A375 (cell line): ENCODE data around the gene SLC43A1. TPM values are rescaled to one million over a fixed set of nuclear protein-coding genes. Genes with fewer than 3 reads are reported as not detected.

Source experiments
- small RNA-seq: library from RNA; depleted of rRNA; stranded (forward); fragments of <200 nt; gene quantifications from one replicate; pipeline ENCODE3, GENCODE V24; 2014
- total RNA-seq: library from RNA; depleted of rRNA; stranded (reverse); fragments of >200 nt; shearing (Covaris generic); gene quantifications from 2 replicates; pipeline ENCODE4 v1.2.3, GENCODE V29; 2014; rRNA removed

SLC43A1 gene
- 15.6 and 17.5 TPM in 2 replicates for total RNA-seq

DNA sequence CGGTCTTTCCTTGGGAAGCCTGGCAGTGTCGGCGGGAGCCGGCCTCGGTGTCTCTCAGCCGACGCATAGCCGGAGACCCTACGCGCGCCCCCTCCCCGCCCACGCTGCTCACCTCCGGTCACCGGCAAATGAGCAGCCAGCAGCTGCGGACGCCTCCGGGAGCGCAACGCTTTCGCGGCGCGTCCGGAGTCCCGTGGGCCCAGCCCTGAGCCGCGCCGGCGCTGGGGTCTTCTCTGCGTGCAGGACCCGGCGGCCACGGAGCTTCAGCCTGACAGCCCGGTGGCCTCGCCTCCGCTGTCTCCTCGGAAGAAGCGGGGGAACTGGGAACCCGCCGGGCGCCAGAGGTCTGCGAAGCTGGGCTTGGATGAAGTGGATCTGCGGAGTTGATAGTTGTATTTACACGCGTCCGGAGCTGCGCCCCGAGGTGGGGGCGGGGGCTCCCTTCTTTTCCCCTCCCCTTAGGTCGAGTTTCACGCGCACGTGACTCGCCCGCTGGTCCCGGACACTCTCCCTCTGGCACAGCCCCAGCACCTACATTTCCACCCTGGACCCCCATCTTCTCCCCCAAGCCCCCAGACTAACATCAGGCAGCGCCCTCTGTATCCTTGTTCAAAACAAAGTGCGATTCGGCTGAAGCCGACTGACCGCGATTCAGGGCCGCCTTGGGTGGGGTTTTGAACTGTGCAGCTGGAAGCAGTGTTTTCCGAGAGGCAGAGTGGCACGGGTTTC, at the start of gene SLC43A1:
Gene SLC43A1, minus strand, starts transcription at position 371 of the 729 bp plus-strand sequence. CDS start 1,591 bp downstream, outside the sequence.

DNA sequence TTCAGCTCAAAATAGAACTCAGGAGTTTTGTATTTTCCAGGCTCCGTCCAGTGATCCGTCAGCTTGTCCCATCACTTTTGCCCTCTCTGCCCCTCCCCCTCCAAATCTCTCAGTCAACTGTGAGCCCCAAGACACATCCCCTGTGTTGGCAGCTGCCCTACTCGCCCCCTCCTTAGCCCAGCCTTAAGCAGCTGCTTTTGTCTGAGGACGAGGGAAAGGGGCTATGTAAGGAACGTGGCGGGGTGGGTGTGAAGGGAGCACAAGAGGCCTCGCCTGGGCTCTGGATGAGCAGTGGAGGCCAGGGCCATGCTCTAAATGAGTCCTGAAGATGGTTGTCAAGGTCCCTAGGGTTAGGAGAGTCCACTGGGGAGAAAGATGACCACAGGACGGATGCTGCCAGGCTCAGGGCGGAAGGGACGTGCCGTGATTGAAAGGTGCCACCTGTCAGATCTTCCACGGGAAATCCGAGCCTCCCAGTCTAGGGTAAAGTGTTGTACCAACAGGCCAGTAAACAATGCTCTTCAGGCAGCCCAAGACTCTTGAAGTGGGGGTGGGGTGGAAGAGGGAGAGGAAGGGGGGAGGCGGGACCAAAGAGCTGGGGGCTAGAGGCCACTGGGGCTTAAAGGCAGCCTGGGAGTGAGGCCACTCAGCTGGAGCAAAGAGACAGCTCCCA, 21.6 kb upstream of the SLC43A1 start, which contains the start of gene SMTNL1:
Gene SMTNL1, plus strand, starts transcription at position 649 of the 673 bp plus-strand sequence. CDS start 5,048 bp downstream, outside the sequence.

DNA sequence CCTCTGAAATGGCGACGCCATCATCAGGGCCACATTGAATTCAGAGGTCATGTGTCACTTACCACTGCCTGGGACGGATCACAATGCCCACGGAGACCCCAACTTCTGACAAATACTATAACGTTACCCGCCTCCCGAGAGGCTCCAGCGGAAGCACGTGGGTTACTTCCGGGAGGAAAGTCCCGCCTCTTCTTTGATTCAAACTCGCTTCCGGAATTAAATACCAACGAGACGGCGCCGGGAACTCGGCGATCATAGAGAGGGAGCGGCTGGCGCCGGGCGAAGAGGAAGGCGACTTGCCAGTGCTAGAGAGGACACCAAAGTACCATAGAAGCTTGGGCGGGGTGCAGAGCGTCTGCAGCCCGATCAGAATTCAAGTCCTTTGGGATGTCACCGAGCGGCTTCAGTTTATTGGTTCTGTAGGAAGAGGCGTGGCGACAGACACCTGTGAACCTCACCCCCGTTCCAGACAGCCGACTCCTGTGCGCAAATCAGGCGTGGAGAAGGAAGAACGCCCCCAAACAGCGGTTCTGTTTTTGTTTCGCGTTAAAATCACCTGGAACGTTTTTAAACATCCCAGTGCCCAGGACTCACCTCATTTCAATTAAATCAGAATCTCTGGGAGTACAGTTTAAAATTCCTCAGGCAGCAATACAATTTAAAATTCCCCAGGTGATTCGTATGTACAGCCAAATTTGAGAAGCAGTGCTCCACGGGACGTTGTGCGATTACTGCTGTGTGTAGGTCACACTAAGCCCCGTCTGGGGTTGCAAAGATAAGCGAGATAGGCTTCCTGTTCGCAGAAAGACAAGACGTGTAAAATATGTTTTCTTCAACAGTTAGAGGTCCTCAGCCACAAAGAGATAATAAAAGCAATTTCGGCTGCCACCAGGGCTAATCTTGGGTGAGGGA, 15.3 kb upstream of the SLC43A1 start, which contains the start of gene TIMM10:
Gene TIMM10, minus strand, starts transcription at position 159 of the 912 bp plus-strand sequence. CDS start 565 bp downstream, outside the sequence.

GRCh38 chr11:57460022-57460757, 55.3 kb downstream of the SLC43A1 start, which contains the start of gene RTN4RL2:
Gene RTN4RL2, plus strand, starts transcription at chr11:57460528. Its CDS starts 338 bp downstream, at chr11:57460866.

Small RNA genes lying within 50 kb of the gene (small RNA-seq; reads per million reads assigned to genes)
- not detected for gene RN7SL605P
- not detected for gene RNA5SP341

Other genes with a start within 250 kb of the SLC43A1 start
- 63.2 and 72.4 TPM in 2 replicates for gene TNKS1BP1, start 190.8 kb downstream of the SLC43A1 start, total RNA-seq
- 340 and 353 TPM in 2 replicates for gene SSRP1, start 179.8 kb downstream of the SLC43A1 start, total RNA-seq
- gene P2RX3, start 177.3 kb downstream of the SLC43A1 start, total RNA-seq = not detected in 2 replicates
- gene PRG3, start 134.6 kb downstream of the SLC43A1 start, total RNA-seq = not detected in 2 replicates
- 0.58 and 0.64 TPM in 2 replicates for gene PRG2, start 125.1 kb downstream of the SLC43A1 start, total RNA-seq
- 110 and 116 TPM in 2 replicates for gene SLC43A3, start 88.6 kb downstream of the SLC43A1 start, total RNA-seq
- 1.2 and 2.3 TPM in 2 replicates for gene RTN4RL2, start 55.2 kb downstream of the SLC43A1 start, total RNA-seq
- 144 and 159 TPM in 2 replicates for gene TIMM10, start 15.1 kb upstream of the SLC43A1 start, total RNA-seq
- gene SMTNL1, start 21.9 kb upstream of the SLC43A1 start, total RNA-seq = not detected in 2 replicates
- 48.8 and 52.1 TPM in 2 replicates for gene UBE2L6, start 52.0 kb upstream of the SLC43A1 start, total RNA-seq
- gene SERPING1, start 82.0 kb upstream of the SLC43A1 start, total RNA-seq = 0.42 TPM in 1 of 2 replicates, not detected in the other
- 2.0 and 2.4 TPM in 2 replicates for gene YPEL4, start 134.2 kb upstream of the SLC43A1 start, total RNA-seq
- 21.2 and 23.4 TPM in 2 replicates for gene CLP1, start 142.1 kb upstream of the SLC43A1 start, total RNA-seq
- 34.0 and 44.5 TPM in 2 replicates for gene ZDHHC5, start 152.4 kb upstream of the SLC43A1 start, total RNA-seq
- 28.5 and 33.3 TPM in 2 replicates for gene MED19, start 196.5 kb upstream of the SLC43A1 start, total RNA-seq
- gene TMX2, start 196.9 kb upstream of the SLC43A1 start, total RNA-seq = 130 and 134 TPM in 2 replicates
- gene SELENOH, start 225.8 kb upstream of the SLC43A1 start, total RNA-seq = 363 and 391 TPM in 2 replicates
- gene BTBD18, start 236.1 kb upstream of the SLC43A1 start, total RNA-seq = 0.04 and 0.13 TPM in 2 replicates
- gene CTNND1, start 246.1 kb upstream of the SLC43A1 start, total RNA-seq = 98.3 and 102 TPM in 2 replicates